ENCODE measurements around the gene SNX11. TPM values are rescaled to one million over a fixed set of nuclear protein-coding genes. Genes with fewer than 3 reads are reported as not detected.

Gene SNX11
- 10 to 100 TPM; 27.2 to 29.5 TPM for total RNA-seq

DNA sequence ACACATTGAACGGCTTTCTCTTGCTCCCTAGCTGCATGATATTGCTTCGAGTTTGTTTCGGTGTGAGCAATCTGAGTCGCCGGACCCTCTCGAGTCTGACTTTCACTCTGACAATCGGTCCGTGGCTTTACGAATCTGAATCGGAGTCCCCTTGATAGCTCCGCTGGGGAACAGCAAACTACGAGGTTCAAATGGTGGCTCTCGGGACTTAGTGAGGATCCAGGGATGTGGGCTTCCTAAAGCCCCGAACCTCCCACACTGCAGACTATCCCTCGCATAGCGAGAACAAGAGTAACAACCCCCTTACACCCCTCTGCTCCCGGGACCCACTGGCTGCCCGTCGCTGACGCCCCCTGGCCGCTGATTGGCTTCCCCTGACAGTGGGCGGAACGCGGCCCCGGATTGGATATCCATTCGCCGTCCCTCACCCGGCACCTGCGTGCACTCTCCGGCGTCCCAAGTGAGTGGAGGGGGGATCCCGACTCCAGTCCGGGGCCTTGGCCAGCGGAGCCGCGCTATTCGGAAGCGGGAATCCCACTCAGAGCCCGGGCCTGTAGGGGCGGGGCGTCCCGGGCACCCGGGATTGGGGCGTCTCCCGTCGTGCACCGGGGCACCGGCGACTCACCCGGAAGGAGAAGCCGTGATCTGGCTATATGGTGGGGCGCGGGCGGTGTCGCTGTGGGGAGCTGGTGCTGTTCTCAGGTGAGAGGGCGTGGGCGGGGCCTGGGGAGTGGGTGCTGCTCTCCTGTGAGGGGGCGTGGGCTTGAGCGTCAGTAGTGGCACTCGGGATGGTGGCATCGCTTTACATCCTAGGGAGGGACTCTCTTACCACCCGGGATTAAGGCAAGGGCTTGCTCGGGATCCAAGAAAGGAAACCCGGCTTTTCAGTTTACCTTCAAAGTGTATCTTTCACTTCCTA is at the start of gene SNX11:
SNX11 (plus strand) TSS at position 630 of the 919 bp plus-strand sequence. CDS start 4,278 bp downstream, outside the sequence.
- peak within 1 kb of the TSS; percentile 98 for H3K27ac Mint-ChIP-seq
- peaks cover 54% of the 10 kb centered on the region for H3K4me1 Mint-ChIP-seq (ENCODE audit: low read depth)
- H3K9me3 Mint-ChIP-seq = peaks cover 5% of the 10 kb centered on the region
- no peaks in the 10 kb centered on the region for H3K27me3 Mint-ChIP-seq
- peak; percentile 95 for DNase-seq
- TF ChIP-seq, protein P1, sequence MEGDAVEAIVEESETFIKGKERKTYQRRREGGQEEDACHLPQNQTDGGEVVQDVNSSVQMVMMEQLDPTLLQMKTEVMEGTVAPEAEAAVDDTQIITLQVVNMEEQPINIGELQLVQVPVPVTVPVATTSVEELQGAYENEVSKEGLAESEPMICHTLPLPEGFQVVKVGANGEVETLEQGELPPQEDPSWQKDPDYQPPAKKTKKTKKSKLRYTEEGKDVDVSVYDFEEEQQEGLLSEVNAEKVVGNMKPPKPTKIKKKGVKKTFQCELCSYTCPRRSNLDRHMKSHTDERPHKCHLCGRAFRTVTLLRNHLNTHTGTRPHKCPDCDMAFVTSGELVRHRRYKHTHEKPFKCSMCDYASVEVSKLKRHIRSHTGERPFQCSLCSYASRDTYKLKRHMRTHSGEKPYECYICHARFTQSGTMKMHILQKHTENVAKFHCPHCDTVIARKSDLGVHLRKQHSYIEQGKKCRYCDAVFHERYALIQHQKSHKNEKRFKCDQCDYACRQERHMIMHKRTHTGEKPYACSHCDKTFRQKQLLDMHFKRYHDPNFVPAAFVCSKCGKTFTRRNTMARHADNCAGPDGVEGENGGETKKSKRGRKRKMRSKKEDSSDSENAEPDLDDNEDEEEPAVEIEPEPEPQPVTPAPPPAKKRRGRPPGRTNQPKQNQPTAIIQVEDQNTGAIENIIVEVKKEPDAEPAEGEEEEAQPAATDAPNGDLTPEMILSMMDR (IDR thresholded peaks at IDR 0.05) = no peak
- H3K36me3 Mint-ChIP-seq (ENCODE audit: low read depth) = peaks cover 19% of the 10 kb centered on the region
- peak; percentile 88 for ATAC-seq
- H3K4me3 Mint-ChIP-seq = peak within 1 kb of the TSS; percentile 98
- intact Hi-C loops (cut with micrococcal nuclease) = no loop called here
- CTCF ChIA-PET = interaction anchor here (0.7 to 5.6 kb wide), 16 partner anchors 8 to 512 kb away, joined by 3 to 26 read pairs (median 4); partner anchors contain the start of gene HOXB5
- POLR2A ChIA-PET = interaction anchor here (0.6 to 3.6 kb wide), 12 partner anchors 8 to 518 kb away, joined by 3 to 23 read pairs (median 4); partner anchors contain the start of genes HOXB8, HOXB9 and NFE2L1

DNA sequence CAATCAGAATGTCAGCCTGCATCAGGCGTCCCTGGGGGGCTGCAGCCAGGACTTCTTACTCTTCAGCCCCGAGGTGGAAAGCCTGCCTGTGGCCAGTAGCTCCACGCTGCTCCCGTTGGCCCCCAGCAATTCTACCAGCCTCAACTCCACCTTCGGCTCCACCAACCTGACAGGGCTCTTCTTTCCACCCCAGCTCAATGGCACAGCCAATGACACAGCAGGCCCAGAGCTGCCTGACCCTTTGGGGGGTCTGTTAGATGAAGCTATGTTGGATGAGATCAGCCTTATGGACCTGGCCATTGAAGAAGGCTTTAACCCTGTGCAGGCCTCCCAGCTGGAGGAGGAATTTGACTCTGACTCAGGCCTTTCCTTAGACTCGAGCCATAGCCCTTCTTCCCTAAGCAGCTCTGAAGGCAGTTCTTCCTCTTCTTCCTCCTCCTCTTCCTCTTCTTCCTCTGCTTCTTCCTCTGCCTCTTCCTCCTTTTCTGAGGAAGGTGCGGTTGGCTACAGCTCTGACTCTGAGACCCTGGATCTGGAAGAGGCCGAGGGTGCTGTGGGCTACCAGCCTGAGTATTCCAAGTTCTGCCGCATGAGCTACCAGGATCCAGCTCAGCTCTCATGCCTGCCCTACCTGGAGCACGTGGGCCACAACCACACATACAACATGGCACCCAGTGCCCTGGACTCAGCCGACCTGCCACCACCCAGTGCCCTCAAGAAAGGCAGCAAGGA is 49.0 kb upstream of the SNX11 start:
- CTCF ChIA-PET = interaction anchor here (1.1 to 16.7 kb wide), 7 partner anchors 9 to 559 kb away, joined by 3 to 186 read pairs (median 4); partner anchors contain the start of gene CDK5RAP3
- intact Hi-C loops (cut with micrococcal nuclease) = no loop called here
- POLR2A ChIA-PET = interaction anchor here (2.3 to 8.4 kb wide), 2 partner anchors 9 to 13 kb away, joined by 9 to 82 read pairs; partner anchors contain the start of gene NFE2L1
- peak overlapping the region; percentile 63 for H3K27ac Mint-ChIP-seq
- DNase-seq (no peak), ATAC-seq (no peak)
- no peak overlapping the region for H3K4me3 Mint-ChIP-seq
- TF ChIP-seq, protein P1 (IDR thresholded peaks at IDR 0.05) = no peak
- H3K9me3 Mint-ChIP-seq = no peaks in the 10 kb centered on the region
- H3K4me1 Mint-ChIP-seq (ENCODE audit: low read depth) = peaks cover 36% of the 10 kb centered on the region
- H3K36me3 Mint-ChIP-seq (ENCODE audit: low read depth) = peaks cover 66% of the 10 kb centered on the region
- no peaks in the 10 kb centered on the region for H3K27me3 Mint-ChIP-seq

DNA sequence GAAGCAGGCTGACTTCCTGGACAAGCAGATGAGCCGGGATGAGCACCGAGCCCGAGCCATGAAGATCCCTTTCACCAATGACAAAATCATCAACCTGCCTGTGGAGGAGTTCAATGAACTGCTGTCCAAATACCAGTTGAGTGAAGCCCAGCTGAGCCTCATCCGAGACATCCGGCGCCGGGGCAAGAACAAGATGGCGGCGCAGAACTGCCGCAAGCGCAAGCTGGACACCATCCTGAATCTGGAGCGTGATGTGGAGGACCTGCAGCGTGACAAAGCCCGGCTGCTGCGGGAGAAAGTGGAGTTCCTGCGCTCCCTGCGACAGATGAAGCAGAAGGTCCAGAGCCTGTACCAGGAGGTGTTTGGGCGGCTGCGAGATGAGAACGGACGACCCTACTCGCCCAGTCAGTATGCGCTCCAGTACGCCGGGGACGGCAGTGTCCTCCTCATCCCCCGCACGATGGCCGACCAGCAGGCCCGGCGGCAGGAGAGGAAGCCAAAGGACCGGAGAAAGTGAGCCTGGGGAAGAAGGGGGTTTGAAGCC is 48.4 kb upstream of the SNX11 start:
- TF ChIP-seq, protein P1 (IDR thresholded peaks at IDR 0.05) = no peak
- ATAC-seq (no peak), DNase-seq (no peak)
- Mint-ChIP-seq H3K27ac (peak overlapping the region; percentile 63), H3K4me1 (ENCODE audit: low read depth) (peaks cover 34% of the 10 kb centered on the region), H3K36me3 (ENCODE audit: low read depth) (peaks cover 66% of the 10 kb centered on the region), H3K4me3 (no peak overlapping the region), H3K9me3 (no peaks in the 10 kb centered on the region), H3K27me3 (no peaks in the 10 kb centered on the region)
- CTCF ChIA-PET = interaction anchor here (1.2 to 16.7 kb wide), 4 partner anchors 9 to 33 kb away, joined by 4 to 186 read pairs (median 22); no protein-coding TSS in a partner anchor
- intact Hi-C loops (cut with micrococcal nuclease) = no loop called here
- POLR2A ChIA-PET = interaction anchor here (0.6 to 8.4 kb wide), 3 partner anchors 8 to 422 kb away, joined by 3 to 82 read pairs (median 9); partner anchors contain the start of gene NFE2L1

GRCh38 chr17:48060249-48060648 is 47.3 kb upstream of the SNX11 start:
- ChIA-PET CTCF (interaction anchor here (5.9 to 16.7 kb wide), 2 partner anchors 16 to 34 kb away, joined by 33 to 186 read pairs; no protein-coding TSS in a partner anchor), POLR2A (interaction anchor here (1.2 to 8.4 kb wide), 2 partner anchors 8 to 14 kb away, joined by 5 to 82 read pairs; partner anchors contain the start of gene NFE2L1)
- no peaks in the 10 kb centered on the region for H3K9me3 Mint-ChIP-seq
- peaks cover 30% of the 10 kb centered on the region for H3K4me1 Mint-ChIP-seq (ENCODE audit: low read depth)
- no peak overlapping the region for H3K4me3 Mint-ChIP-seq
- no peak for DNase-seq
- no peaks in the 10 kb centered on the region for H3K27me3 Mint-ChIP-seq
- peaks cover 72% of the 10 kb centered on the region for H3K36me3 Mint-ChIP-seq (ENCODE audit: low read depth)
- H3K27ac Mint-ChIP-seq = peak overlapping the region; percentile 64
- intact Hi-C loops (cut with micrococcal nuclease) = no loop called here
- no peak for ATAC-seq
- TF ChIP-seq, protein P1 (IDR thresholded peaks at IDR 0.05) = no peak
